NB4 (cell line): Measurements from ENCODE around the gene ICAM3.

Experiments used
- DNase-seq: peaks from one replicate; pipeline ENCODE4 v3.0.0; 2010; ENCODE audit warnings: low read depth
- H3K4me3 ChIP-seq: one replicate; pipeline ENCODE4 v1.5.1; 2011; ENCODE audit warnings: mild to moderate bottlenecking, low read depth, low read length, moderate library complexity
- CTCF ChIP-seq: IDR thresholded peaks from one replicate; pipeline ENCODE4 v1.5.1; 2012; ENCODE audit warnings: low read depth, low read length
- MAX ChIP-seq: IDR thresholded peaks from 2 replicates; pipeline ENCODE4 v1.6.1; 2011; ENCODE audit warnings: low read depth, low read length
- MYC ChIP-seq: IDR thresholded peaks from 2 replicates; pipeline ENCODE4 v1.6.1; 2011; ENCODE audit warnings: low read depth, low read length
- POLR2A ChIP-seq: IDR thresholded peaks from 2 replicates; pipeline ENCODE4 v1.6.1; 2011; ENCODE audit warnings: mild to moderate bottlenecking; ENCODE audit not compliant: insufficient read length; ENCODE audit errors: extremely low read depth

Gene ICAM3

DNA sequence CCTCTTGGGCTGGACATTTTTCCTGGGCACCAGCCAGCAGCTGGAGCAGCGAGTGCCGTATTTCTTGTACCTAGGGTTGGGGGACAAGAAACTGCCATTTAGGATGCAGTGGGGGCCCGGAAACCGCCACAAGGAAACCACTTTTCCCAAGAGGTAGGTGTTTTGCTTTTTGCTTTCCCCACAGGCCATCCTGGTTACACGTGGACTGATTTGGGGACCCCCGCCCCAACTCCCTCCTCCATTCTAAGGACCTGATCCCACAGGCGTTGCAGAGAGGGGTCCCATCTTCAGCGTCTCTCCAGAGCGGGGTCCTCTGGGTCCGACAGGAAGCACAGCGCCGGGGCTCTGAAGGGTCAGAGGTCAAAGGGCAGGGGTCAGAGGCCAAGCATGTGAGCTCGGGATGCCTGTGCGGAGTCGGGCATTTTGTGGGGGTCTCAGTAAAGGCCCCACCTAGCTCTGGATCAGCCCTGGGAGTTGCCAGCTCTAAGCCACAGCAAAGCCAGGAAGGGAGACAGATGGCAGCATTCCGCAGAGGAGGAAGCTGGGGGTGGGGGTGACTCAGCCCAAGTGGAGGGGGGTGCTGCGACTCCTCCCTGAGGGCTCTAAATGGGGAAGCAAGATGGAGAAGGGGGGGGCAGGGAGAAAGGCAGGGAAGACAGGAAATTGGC, 34.2 kb downstream of the ICAM3 start:
- peak overlapping the region; percentile 8 for H3K4me3 ChIP-seq
- no peak for TF ChIP-seq POLR2A
- peak; percentile 52 for TF ChIP-seq MYC
- peak; percentile 54 for TF ChIP-seq MAX
- peak; percentile 42 for TF ChIP-seq CTCF
- peak; percentile 100 for DNase-seq

- TF ChIP-seq POLR2A, result no peak
- TF ChIP-seq MYC, result peak; percentile 61; the same call in 1 of the 2 replicates
- no peak for TF ChIP-seq CTCF
- peak; percentile 71 for TF ChIP-seq MAX
- DNase-seq, result peak; percentile 81
- H3K4me3 ChIP-seq, result no peak overlapping the region
Observed at GRCh38 chr19:10299545-10300458, 39.6 kb downstream of the ICAM3 start.

GRCh38 chr19:10295847-10296591, 43.4 kb downstream of the ICAM3 start:
- no peak overlapping the region for H3K4me3 ChIP-seq

GRCh38 chr19:10295305-10295846, 44.0 kb downstream of the ICAM3 start:
- no peak for TF ChIP-seq MAX
- TF ChIP-seq POLR2A, result no peak
- TF ChIP-seq CTCF, result peak; percentile 2
- TF ChIP-seq MYC, result no peak
- DNase-seq, result no peak
- H3K4me3 ChIP-seq, result no peak overlapping the region

More at GRCh38 chr19:10295847-10296591, 43.4 kb downstream of the ICAM3 start:
- no peak for DNase-seq
- TF ChIP-seq MAX, result no peak
- TF ChIP-seq POLR2A, result no peak
- TF ChIP-seq CTCF, result no peak
- TF ChIP-seq MYC, result no peak

GRCh38 chr19:10294368-10294697, 45.1 kb downstream of the ICAM3 start:
- H3K4me3 ChIP-seq, result no peak overlapping the region
- no peak for TF ChIP-seq MYC
- no peak for TF ChIP-seq POLR2A
- no peak for DNase-seq
